Sigmoid colon (tissue), 4 donors: ENCODE results near the gene CLEC3B.

Experiments
- CTCF ChIP-seq, 4 experiments: fragments of 450-650 bp in 3 of 4; fragments of 200-600 bp in 1 of 4; IDR thresholded peaks; one replicate each; pipeline ENCODE4 v1.5.1; 2016 to 2019; ENCODE audit warnings: antibody characterized with exemption in 4 of 4, mild to moderate bottlenecking in 3 of 4, moderate library complexity in 2 of 4
- EP300 ChIP-seq, 4 donors: sonication (generic); formaldehyde crosslinking; IDR thresholded peaks; one replicate each; pipeline ENCODE4 v1.6.1; 2017; ENCODE audit warnings: antibody characterized with exemption in 4 of 4
- POLR2A ChIP-seq, 2 donors: fragments of 450-650 bp; IDR thresholded peaks; one replicate each; pipeline ENCODE4 v1.6.1; 2016; ENCODE audit warnings: antibody characterized with exemption in 2 of 2, mild to moderate bottlenecking in 2 of 2, moderate library complexity in 2 of 2

GRCh38 chr3:45082142-45082538 lies 56.0 kb downstream of the CLEC3B start:
- TF ChIP-seq POLR2A (IDR thresholded peaks at IDR 0.05) (no peak), CTCF (IDR thresholded peaks at IDR 0.05) (no peak), EP300 (IDR thresholded peaks at IDR 0.05) (no peak)
